NCI-H2081 (cell line): ENCODE data around the gene RFX4.

Source experiments
- DNase-seq, 2 experiments: peaks; one replicate each; lab custom pipeline; 2025; lab: John Stamatoyannopoulos, UW

RFX4 gene

DNA sequence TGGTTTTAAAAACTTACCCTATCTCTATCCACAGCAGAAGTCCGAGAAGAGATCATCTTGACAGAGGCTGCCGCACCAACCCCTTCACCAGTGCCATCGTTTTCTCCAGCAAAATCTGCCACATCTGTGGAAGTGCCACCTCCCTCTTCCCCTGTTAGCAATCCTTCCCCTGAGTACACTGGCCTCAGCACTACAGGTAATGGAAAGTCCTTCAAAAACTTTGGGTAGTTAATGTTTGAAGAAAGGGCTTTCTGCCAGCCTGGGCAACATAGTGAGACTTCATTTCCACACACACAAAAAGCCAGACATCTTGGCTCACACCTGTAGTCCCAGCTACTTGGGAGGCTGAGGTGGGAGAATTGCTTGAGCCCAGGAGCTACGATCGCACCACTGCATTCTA, 150.1 kb downstream of the RFX4 start:
- DNase-seq: no peak

DNA sequence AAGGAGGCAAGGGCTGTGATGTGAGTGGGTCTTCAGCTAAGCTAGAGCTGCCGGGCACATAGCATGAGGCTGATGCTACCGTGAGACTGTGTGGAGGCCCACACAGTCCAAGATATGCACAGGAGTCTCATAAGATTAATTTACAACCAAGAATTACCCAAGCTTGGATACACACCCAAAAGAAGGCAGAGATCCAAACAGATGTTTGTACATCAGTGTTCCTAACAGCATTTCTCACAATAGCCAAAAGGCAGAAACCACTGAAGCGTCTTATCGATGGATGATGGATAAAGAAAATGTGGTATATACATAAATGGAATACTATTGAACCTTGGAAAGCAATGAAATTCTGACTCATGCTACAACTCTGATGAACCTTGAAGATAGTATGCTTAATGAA, 150.9 kb downstream of the RFX4 start:
- no peak for DNase-seq

- DNase-seq: no peak
Measured at GRCh38 chr12:106736051-106736957, 153.5 kb downstream of the RFX4 start.

DNA sequence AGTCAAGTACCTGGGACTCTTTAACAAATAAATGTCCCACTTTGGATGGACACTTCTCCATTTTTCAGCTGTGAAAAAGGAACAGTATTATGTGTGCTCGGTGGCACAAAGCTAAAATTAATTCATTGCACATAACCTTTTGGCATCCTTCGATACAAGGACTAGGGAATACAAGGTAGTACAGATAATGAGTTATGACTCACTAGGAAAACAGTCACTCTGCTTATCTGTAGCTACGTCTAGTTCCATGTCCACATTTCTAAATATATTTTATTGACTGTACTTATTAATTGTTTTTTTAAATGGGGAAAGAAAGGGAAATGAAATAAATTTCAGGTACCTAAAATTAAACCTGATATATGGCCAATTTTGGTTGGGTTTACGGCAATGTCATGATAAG, 156.5 kb downstream of the RFX4 start:
- no peak for DNase-seq

- DNase-seq: no peak
Measured at GRCh38 chr12:106739815-106740530, 157.2 kb downstream of the RFX4 start.

DNA sequence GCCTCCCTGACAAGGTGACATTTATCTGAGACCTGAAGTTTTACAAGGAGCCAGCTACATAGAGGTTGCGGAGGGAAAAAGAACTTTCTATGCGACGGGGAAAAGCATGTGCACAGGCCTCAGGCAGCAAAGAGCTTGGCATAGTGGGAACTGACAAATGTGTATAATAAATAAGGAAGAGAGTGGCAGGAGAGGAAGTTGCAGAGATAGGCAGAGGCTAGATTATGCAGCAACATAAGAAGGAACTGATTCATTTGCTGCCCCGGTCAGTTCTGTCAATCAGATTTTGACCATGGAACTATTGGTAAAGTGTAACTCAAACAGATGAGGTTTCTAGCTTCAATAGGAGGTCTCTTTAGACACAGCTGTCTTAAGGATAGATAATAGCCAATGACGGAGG, 158.0 kb downstream of the RFX4 start:
- DNase-seq: no peak

DNA sequence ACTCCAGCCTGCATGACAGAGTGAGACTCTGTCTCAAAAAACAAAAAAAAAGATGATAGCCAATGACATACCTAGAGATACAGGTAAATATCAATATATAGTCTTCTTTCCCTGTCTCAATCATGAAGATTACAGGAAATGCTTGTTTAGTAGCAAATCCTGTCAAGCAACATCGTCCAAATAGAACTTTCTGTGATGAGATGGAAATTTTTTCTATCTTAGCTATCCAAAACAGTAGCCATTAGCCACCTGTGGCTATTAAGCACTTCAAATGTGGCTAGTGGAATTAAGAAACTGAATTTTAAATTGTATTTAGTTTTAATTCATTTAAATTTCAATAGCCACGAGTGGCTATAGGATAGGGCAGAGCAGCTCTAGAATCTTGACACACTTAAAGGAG, 158.4 kb downstream of the RFX4 start:
- DNase-seq: no peak

DNA sequence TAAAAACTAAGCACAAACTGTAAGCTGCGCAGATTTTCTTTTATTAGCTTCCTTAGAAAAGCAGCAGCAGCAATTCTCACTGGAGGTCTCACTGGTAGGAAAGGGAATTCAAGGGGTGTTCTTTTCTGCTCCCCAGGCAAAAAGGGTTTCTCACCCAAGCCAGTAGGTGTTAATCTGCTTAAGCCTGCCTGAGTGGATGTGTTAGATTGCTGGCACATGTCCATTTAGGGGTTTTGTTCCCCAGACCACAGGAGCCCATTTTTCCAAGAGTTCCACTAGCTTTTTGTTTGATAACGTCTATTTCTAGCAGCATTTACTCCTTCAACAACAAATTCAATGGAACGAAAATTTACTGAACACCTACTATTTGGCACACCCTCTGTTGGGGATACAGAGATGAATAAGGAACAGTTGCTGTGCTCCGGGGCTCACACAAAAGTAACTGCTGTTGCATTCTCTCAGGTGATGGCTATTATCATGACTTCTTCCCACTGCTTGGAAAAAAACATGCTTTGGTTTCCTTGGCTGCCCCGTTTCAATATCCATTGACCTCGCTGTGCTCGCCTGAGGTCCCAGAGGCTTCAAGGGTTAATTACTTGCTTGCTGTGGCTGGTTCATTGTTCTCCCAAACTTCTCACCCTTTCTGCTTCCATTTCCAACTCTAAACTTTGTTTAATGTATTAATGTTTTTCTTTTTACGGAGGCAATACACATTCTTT, 160.6 kb downstream of the RFX4 start:
- DNase-seq: no peak

- no peak for DNase-seq
Measured at GRCh38 chr12:106744600-106744999, 161.8 kb downstream of the RFX4 start.

GRCh38 chr12:106745181-106745745, 162.5 kb downstream of the RFX4 start:
- no peak for DNase-seq

DNA sequence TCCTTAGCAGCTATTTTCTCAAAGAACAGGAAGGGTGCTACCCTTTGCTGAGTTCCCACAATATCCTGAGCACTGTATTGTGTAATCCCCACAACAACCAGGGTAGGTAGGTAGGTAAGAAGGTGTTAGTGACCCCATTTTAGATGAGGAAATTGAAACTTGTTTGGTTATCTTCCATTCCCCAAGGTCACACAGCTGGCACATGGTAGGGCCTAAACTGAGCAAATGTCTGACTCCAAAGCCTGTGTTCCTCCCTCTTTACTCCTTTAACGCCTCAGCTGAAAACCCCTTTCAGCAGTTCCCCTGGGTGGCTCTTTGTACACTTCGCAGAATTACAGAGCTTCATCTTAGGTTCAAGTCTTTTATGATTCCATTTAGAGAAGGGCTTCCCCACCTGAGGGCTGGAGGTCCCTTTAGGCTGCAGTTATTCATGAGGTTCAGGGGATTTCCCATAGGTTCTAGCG, 165.2 kb downstream of the RFX4 start:
- DNase-seq: no peak

DNA sequence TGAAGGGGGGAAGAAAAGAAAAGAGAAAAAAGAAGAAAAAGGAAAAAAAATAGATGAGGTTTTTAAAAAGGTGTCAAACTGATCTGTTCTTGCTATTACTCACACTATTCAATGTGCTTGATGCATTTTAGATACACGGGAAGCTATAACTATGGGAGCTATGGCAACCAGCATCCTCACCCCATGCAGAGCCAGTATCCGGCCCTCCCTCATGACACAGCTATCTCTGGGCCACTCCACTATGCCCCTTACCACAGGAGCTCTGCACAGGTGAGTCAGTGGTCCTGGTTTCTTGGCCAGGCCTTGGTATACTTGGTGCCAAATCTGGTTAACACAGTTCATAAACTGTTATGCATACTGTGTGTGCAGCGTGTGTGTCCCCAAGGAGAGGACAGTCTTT, 167.7 kb downstream of the RFX4 start:
- no peak for DNase-seq

DNA sequence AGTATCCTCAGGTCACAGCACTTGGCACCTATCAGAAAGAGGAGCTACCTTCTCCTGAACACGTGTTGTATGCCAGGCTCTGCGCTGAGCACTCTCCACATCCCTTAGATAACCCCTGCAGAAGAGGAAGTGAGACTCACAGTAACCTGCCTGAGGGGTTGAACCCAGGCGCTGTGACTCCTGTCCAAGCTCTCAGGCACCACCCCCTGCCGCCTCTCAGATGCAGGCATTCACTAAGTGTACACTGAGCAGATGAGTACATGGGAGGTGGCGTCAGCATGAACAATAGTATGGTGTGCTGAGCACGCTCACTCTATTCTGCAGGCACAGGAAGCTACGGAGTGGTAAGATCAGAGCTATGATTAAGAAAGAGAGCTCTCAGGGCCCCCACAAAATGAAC, 170.7 kb downstream of the RFX4 start:
- no peak for DNase-seq

DNA sequence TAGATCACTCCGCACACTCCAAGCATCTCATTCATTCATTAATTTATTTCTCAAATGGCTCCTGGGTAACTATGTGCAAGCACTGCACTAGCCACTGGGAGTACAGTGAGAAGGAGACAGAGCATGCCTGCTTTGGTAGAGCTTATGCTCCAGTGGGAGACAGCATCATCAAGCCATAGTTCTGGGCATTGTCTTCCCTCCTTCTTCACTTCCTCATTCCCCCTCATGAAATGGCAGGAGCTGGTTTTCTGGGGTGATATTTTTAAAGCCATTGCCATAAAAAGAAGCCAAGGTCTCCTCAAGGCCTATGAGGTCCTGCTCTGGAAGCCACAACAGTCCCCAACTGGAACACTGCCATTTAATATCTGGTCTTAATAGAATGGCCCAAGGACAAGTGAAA, 171.5 kb downstream of the RFX4 start:
- no peak for DNase-seq

GRCh38 chr12:106757623-106758348, 175.0 kb downstream of the RFX4 start:
- no peak for DNase-seq

DNA sequence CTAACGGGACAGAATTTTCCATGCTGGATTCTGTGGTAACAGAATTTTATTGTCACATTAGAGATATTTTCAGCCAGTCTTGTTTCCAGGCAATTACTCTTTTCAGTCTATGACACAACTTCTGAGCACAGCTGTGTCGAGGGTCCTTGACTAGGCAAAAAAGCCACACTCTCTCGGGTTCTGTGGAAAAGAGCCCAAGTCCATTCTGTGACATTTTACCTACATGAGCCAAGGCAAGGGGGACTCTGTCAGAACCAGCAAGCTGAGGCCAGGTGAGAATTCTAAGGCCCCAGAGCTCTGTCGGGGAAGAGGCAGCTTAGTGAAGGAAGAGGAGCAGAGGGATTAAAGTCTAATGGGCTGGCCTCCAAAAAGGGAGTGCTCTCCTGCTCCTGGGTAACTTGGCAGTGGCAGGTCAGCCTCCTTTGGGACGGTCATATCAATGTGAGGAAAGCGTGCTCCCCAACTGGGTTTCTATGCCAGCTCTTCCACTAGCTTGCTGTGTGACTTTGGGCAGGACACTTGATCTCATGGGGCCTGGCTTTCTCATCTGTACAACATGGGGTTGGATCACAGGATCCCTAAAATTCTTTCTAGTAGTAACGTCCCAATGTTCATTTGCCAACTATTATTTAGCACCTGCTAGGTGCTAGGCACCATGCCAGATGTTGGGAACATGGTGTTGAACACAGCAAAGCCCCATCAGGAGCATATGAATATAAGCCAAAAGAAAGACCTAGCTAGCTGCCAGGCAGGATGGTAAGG, 175.7 kb downstream of the RFX4 start:
- DNase-seq: no peak

DNA sequence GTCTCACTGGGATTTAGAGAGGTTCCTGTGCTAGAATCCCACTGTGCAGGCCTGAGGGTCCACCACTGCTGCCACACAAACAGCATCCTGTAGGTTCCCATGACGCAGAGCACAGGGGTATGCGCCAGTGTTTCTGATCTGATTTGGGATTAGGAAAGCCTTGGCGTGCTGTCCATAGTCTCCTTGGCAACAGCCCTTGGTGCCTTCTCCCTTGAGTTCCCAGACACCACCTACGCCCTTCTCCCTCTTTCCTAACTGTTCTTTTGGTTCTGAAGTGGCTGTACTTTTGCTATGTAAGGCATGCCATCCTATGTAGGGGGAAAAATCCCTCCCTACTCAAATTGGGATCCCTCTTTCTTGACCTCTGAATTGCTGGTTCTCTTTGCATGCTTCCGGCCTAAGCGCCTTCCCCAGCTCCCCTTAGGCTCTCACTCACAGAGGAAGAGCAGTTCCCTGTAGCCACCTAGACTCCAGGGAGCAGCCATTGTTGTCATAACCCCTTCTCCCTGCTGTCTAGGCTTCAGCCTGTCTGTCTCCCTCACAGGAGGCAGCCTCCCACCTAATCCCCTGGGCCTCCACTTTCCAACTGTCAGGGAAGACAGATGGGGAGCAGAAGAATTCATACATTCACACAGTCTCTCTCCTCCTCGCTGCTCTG, 176.9 kb downstream of the RFX4 start:
- DNase-seq: no peak

DNA sequence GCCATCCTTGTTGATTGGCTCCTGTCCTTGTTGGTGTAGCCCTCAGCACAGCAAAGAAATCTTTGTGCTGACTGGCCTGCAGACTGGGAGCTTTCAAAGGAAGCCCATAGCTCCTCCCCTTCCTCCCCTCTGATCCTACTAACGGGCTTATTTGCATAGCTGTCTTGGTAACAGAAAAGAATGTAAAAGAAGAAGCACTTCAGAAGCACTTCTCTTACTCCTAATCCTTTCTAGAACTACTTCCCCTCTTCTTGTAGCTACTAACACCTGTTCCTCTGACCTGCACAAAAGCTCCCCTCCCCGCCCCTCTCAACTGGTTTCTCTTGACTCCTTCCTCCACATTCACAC, 177.4 kb downstream of the RFX4 start:
- no peak for DNase-seq

DNA sequence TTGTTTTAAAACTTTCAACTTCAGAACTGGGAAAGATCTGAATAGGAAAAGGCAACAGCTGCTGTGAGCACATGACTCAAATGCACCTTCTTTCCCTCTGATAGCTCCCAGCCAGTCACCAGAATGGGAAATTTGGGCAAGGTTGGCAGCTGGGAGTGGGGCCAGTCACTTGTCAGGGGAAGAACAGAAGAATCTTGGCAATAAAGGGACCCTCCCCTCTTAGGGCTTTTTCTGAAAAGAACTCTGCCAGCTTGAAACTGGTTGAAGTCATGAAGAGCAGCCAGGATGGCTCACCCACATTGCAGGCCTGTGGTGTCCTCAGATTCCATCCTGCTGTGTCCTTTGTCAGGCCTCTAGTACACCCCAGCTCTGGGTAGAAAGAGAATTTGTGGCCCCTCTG, 181.4 kb downstream of the RFX4 start:
- DNase-seq: no peak

GRCh38 chr12:106764738-106765137, 181.9 kb downstream of the RFX4 start:
- no peak for DNase-seq
